Neutrophil (primary cell): ENCODE results near the gene UBA52.

Experiments used
- H3K27ac ChIP-seq: fragments of 200-600 bp; sonication (generic); 2 replicates; pipeline ENCODE4 v1.5.1; 2016; ENCODE audit warnings: mild to moderate bottlenecking, moderate library complexity
- H3K27me3 ChIP-seq: fragments of 200-600 bp; sonication (generic); 2 replicates; pipeline ENCODE4 v1.6.0; 2016; ENCODE audit warnings: mild to moderate bottlenecking
- H3K36me3 ChIP-seq: fragments of 200-600 bp; sonication (generic); 2 replicates; pipeline ENCODE4 v1.5.1; 2017
- H3K4me1 ChIP-seq, 2 experiments: fragments of 200-600 bp in 1 of 2; sonication (generic) in 1 of 2; 1 replicate in 1 of 2; 2 replicates in 1 of 2; pipeline versions ENCODE4 v1.5.1 to v1.6.1; 2013 to 2016; ENCODE audit warnings: low read depth in 1 of 2, low read length in 1 of 2, mild to moderate bottlenecking in 1 of 2, moderate library complexity in 1 of 2; ENCODE audit not compliant: control insufficient read depth in 1 of 2, insufficient read depth in 1 of 2
- H3K4me3 ChIP-seq, 2 experiments: fragments of 200-600 bp in 1 of 2; sonication (generic) in 1 of 2; 1 replicate in 1 of 2; 2 replicates in 1 of 2; pipeline ENCODE4 v1.5.1; 2013 to 2016; ENCODE audit warnings: low read depth in 1 of 2, low read length in 1 of 2, mild to moderate bottlenecking in 1 of 2, moderate library complexity in 1 of 2
- H3K9me3 ChIP-seq: fragments of 200-600 bp; sonication (generic); 2 replicates; pipeline ENCODE4 v1.5.1; 2016
- CTCF ChIP-seq: fragments of 200-600 bp; sonication (generic); IDR thresholded peaks from 2 replicates; pipeline ENCODE4 v1.5.1; 2016; ENCODE audit warnings: antibody characterized with exemption

Gene UBA52

GRCh38 chr19:18566953-18567352 lies 4.7 kb upstream of the UBA52 start:
- Histone ChIP-seq H3K9me3 (no peaks in the 10 kb centered on the region), H3K4me1 (peaks cover 8 to 11% of the 10 kb centered on the region in 2 experiments), H3K27ac (no peak overlapping the region), H3K36me3 (peaks cover 77% of the 10 kb centered on the region), H3K27me3 (no peaks in the 10 kb centered on the region), H3K4me3 (no peak overlapping the region)
- TF ChIP-seq CTCF, result no peak

- Histone ChIP-seq H3K36me3 (peaks cover 69% of the 10 kb centered on the region), H3K4me3 (no peak overlapping the region), H3K27ac (no peak overlapping the region), H3K4me1 (peaks cover 22 to 25% of the 10 kb centered on the region in 2 experiments), H3K27me3 (no peaks in the 10 kb centered on the region), H3K9me3 (no peaks in the 10 kb centered on the region)
- no peak for TF ChIP-seq CTCF
Measured at GRCh38 chr19:18568367-18568766, 3.3 kb upstream of the UBA52 start.

- peaks cover 54% of the 10 kb centered on the region for H3K36me3 ChIP-seq
- no peak for TF ChIP-seq CTCF
- H3K27ac ChIP-seq, result no peak overlapping the region
- H3K27me3 ChIP-seq, result no peaks in the 10 kb centered on the region
- no peaks in the 10 kb centered on the region for H3K9me3 ChIP-seq
- H3K4me1 ChIP-seq, result peaks cover 23 to 27% of the 10 kb centered on the region in 2 experiments
- no peak overlapping the region for H3K4me3 ChIP-seq
Measured at GRCh38 chr19:18574691-18575291, 3.1 kb downstream of the UBA52 start.

- peaks cover 17 to 20% of the 10 kb centered on the region in 2 experiments for H3K4me1 ChIP-seq
- peaks cover 52% of the 10 kb centered on the region for H3K36me3 ChIP-seq
Measured at GRCh38 chr19:18576383-18576782, 4.7 kb downstream of the UBA52 start.

GRCh38 chr19:18577365-18577914 lies 5.8 kb downstream of the UBA52 start:
- Histone ChIP-seq H3K27me3 (no peaks in the 10 kb centered on the region), H3K36me3 (peaks cover 52% of the 10 kb centered on the region), H3K4me3 (no peak overlapping the region), H3K9me3 (no peaks in the 10 kb centered on the region), H3K27ac (no peak overlapping the region), H3K4me1 (peaks cover 11 to 12% of the 10 kb centered on the region in 2 experiments)
- no peak for TF ChIP-seq CTCF

More at GRCh38 chr19:18576383-18576782, 4.7 kb downstream of the UBA52 start:
- no peak overlapping the region for H3K4me3 ChIP-seq
- no peak for TF ChIP-seq CTCF
- H3K27ac ChIP-seq, result no peak overlapping the region
- H3K27me3 ChIP-seq, result no peaks in the 10 kb centered on the region
- H3K9me3 ChIP-seq, result no peaks in the 10 kb centered on the region
